NOMO-1 treated with DMSO at 0.1 percent for 48 hours (cell line): ENCODE results near the gene TOM1L2.
A peak's percentile ranks its signal among the peaks of the same experiment; 100 is the strongest.

Experiments used
- DNase-seq: peaks from one replicate; lab custom pipeline; 2025; ENCODE audit not compliant: unreplicated experiment; lab: John Stamatoyannopoulos, UW

TOM1L2 gene

DNA sequence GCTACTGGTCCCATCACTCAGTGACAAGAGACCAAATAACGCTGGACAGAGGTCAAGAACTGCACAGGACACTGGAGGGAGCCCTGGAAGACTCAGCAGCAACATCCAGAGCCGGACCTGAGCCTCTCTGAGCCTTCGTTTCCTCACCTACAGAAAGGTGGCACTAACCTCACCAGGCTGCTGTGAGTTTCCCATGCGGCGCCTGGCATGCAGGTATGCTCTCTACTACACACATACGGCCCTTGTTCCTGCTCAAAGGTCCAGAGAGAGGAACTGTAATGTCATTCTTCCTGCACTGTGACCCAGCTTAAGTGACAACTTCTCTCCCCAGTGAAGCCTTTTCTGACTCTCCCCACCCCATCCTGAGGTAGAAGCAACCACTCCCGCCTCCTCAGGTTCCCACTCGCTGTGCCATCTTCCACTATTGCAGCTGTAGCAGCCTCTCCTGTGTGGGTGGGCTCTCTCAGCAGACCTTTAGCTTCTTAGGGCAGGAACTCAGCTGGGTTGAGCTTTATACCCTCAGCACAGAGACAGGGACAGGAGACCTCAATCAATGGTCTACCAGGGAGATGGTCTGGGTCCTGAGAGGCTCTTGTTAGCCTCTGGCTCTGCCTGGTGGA lies 91.5 kb downstream of the TOM1L2 start:
- no peak for DNase-seq

- no peak for DNase-seq
Measured at GRCh38 chr17:17877529-17878358, 94.5 kb downstream of the TOM1L2 start.

GRCh38 chr17:17876959-17877528 lies 95.2 kb downstream of the TOM1L2 start:
- DNase-seq, result no peak

- no peak for DNase-seq
Measured at GRCh38 chr17:17874478-17874877, 97.7 kb downstream of the TOM1L2 start.

GRCh38 chr17:17873450-17873991 lies 98.7 kb downstream of the TOM1L2 start:
- no peak for DNase-seq

- no peak for DNase-seq
Measured at GRCh38 chr17:17872547-17873345, 99.5 kb downstream of the TOM1L2 start.

DNA sequence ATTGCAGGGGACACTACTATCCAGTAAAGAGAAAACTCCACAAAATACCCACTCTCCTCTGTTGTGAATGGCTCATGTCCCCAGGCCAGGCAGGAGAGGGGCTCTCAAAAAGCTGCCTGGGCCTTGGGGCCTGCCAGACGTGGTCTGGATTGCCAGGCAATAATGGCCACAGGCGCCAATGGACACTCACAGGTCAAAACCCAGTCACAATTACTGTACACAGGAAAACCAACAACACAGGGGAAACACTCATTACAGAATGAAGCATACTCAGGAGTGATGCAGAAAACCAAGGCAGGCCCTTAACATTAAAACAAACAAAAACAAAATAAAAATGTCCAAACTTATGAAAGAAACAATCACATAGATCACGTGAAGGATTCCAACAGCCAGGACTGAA lies 100.3 kb downstream of the TOM1L2 start:
- no peak for DNase-seq

DNA sequence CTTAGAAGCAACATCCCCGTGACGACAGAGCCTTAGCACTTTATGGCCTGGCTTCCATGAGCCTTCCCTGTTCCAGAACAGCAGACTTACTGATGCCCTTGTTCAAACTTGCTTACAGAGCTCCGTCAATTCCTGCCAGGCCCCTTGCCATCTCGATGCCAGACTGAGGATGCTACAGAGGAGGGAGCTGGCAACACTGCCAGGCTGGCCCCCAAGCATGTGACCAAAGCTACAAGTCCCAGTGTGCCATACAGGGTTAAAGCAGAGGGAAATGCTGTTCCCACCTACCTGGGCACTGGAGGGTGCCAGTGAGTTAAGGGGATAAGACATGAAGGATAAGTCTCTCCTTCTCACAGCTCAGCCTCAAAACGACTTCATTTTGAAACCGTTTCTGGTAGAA lies 102.0 kb downstream of the TOM1L2 start:
- no peak for DNase-seq

- no peak for DNase-seq
Measured at GRCh38 chr17:17868641-17869522, 103.3 kb downstream of the TOM1L2 start.

DNA sequence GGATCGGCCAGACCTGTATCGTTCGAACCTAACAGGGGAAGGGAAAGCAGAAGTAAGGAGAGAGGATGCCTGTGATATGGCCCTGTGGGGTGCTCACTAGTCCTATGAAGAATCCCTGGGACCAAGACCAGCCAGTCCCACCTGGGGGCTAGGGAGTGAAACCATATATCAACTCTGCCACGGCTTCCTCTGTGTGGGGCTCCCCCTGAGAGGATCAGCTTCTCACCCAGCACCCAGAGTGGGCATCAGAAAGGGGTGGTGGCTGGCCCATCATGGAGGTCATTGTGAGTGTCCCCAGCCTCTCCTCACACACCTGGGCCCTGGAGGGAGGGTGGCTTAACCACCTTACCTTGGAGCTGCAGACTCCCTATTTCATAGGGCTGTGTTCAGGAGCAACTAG lies 105.3 kb downstream of the TOM1L2 start:
- DNase-seq, result no peak

DNA sequence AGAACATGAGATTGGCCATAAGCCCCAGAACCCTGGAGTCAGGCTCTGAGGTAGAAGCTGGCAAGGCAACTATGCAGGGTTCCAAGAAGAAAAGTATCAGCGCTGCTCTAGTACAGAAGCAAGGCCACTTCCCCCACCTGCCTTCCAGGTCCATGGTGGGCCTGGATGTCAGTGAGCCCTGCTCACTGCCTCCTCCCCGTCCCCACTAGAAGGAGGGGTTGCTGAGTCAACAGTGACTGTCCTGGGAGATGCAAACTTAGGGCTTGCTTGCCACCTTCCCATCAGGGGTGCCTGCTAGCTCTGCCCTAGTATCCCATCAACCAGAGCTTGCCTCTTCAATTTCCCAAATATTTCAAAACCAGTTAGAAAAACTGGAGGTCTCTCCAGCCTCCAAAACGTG lies 105.8 kb downstream of the TOM1L2 start:
- DNase-seq, result no peak

GRCh38 chr17:17865035-17865434 lies 107.2 kb downstream of the TOM1L2 start:
- DNase-seq, result no peak

- DNase-seq, result no peak
Measured at GRCh38 chr17:17860766-17861107, 111.5 kb downstream of the TOM1L2 start.

DNA sequence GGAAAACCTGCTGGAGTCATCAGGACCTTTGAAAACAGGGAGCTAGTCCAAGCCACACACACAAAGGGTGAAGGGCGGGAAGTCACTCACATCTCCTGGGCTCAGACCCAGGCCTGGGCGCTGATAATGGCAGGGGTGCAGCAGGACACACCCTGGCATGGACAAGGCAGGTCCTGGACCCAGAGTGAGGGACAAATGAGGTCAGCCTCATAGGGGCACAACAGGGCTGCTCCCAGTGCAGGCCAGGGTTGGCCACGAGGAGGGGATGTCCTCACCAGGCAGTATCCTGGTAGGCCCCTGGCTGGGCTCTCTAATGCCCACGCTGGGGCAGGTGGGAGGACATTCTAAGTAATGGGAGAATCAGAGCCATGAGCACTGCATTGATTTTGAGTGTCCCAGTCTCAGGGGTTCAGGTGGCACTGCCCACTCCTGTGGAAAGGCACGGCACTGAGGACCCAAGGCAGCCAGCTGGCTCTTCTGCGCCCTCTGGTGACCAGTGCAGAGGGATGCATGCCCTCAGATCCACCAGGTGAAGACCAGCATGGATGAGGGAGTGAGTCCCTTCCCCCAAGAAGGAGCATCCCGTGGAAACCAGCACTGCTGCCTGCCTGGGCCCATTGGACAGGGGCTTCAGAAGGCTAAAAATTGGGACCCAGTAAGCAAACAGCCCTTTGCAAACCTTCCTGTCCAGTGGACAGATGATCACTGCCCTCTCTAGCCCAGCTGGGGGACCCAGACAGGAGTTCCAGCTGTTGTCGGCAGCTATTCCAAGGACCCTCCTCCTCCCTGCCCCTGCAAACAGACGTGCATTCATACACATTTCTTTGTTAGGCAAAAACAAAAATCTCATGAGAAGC lies 112.1 kb downstream of the TOM1L2 start:
- DNase-seq, result peak; percentile 41

DNA sequence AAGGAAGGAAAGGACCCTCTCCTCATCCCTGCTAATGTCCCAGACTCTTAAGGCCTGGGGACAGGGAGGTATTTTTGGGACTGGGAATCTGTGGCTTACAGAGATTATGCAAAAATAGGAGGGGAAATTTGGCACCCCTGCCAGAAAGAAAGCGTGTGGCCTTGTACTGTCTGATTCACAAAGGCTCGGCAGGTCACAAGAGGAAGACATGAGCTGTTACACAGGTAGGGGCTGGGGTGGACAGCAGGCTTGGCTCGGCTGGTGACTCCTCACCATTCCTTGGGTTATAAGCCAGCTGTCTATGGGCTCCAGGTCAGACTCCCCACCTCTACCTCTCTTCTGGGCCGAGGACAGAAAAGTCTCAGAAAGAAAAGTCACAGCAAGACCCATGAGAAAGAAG lies 114.7 kb downstream of the TOM1L2 start:
- DNase-seq, result no peak

DNA sequence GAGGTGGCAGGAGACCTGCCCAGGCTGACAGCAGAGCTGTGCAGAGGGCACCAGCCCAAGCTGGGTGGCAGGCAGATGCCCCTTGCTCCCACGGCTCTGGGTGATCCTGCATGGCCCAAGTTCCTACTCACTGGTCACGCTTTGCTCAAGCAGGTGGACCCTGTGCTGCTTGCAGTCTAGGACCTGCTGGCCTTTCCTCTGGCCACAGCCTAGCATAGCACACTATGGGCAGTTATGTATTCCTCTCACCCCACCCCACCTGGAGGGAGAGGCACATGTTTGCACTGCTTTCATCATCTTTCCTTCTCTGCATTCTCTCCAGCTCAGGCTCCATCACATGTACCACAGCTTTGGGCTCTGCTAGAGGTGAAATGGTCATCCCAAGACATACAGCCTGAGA lies 115.8 kb downstream of the TOM1L2 start:
- no peak for DNase-seq

DNA sequence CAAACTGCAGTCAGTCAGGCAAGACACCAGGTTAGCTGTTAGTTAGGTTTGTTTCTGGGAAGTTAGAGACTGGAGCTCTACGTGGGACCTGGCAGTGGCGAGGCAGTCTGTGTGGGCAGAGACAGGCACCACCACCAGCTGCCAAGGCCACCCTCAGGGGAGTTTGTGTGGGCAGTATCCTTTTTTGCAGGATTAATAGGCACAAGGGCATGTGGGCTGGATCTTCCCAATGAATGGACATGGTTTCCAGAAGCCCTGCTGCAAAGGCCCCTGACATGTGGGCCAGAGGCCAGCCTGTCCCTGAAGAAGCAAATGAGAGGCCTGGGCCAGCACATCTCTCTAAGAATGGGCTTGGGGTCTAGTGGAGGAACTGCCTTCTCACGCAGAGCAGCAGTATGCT lies 116.2 kb downstream of the TOM1L2 start:
- no peak for DNase-seq

- DNase-seq, result no peak
Measured at GRCh38 chr17:17853811-17854447, 118.3 kb downstream of the TOM1L2 start.

- DNase-seq, result no peak
Measured at GRCh38 chr17:17852930-17853329, 119.3 kb downstream of the TOM1L2 start.
